GM23248 (cell line): ENCODE data around the gene PC.

Experiments
- EZH2 ChIP-seq: fragments of 200-600 bp; sonication (generic); IDR thresholded peaks from 2 replicates; pipeline ENCODE4 v1.6.1; 2018; ENCODE audit warnings: antibody characterized with exemption, mild to moderate bottlenecking; ENCODE audit not compliant: insufficient read depth, poor library complexity, severe bottlenecking
- EZH2phosphoT487 ChIP-seq: fragments of 200-600 bp; sonication (generic); IDR thresholded peaks from 2 replicates; pipeline ENCODE4 v1.6.1; 2018; ENCODE audit warnings: antibody characterized with exemption, moderate library complexity, mild to moderate bottlenecking, low read depth; ENCODE audit not compliant: insufficient read depth

DNA sequence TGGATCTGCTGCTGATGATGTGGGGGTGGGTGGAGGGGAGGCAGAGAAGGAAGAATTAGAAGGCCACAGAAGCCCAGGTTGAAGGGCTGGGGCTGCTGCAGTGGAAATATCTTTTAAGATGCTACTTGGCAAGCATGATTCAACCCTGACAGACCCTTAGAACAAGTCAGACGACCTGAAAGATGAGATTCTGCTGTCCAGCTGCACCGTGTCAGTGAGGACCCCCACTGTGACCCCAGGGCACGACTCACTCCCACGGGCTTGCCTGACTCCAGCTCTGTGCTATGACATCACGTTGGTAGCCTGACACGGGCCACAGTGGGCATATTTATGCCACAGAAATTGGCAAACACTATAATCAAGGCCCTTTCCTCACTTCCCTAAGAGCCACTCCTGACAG is 65.3 kb downstream of the PC start:
- TF ChIP-seq EZH2 (no peak), EZH2phosphoT487 (no peak)
